D721Med (cell line): ENCODE results near the gene EEFSEC.

Source experiments
- DNase-seq: peaks from one replicate; pipeline ENCODE4 v3.0.0; 2011; ENCODE audit warnings: low spot score; ENCODE audit not compliant: insufficient read length
- FAIRE-seq: peaks from 2 replicates; lab custom pipeline; 2011; peaks lifted over from hg19 to GRCh38; lab: Jason Lieb, UNC
- TF ChIP-seq, protein P1 (sequence below): IDR thresholded peaks from 2 replicates; pipeline ENCODE4 v1.5.1; 2012; ENCODE audit warnings: mild to moderate bottlenecking, control low read depth; ENCODE audit not compliant: insufficient read depth; ENCODE audit errors: missing control alignments

The EEFSEC gene

DNA sequence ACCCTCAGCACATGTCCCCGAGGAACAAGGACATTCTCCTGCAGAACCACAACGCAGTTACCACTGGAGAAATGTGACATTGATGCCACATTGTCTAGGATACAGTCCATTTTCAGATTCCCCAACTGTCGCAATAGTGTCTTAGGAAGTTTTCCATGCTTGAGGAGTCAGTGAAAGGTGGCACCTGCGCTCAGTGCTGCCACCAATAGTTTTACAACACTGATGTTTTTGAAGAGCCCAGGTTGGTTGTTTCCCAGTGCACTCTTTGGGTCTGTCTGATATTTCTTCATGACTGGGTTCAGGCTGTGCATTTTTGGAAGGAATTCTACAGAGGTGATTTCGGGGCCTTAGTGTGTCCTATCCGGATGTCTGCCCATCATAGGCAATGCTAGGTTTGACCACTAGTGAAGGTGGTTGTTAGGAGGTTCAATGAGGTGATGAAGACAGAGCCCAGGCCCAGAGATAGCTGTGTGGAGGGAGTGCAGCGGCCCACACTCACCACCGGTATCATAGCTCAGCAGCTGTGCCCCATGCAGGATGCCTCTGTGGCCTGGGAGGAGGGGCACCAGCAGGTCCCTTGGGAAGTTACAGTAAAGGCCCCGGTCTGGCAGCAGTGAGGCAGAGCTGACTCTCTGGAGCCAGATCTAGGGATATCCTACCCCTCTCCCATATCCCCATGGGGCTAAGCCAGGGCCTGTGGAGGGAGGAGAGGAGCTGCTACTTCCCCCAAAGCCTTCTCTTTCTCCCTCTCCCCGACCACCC, 216.8 kb downstream of the EEFSEC start:
- DNase-seq: no peak
- FAIRE-seq: no peak

DNA sequence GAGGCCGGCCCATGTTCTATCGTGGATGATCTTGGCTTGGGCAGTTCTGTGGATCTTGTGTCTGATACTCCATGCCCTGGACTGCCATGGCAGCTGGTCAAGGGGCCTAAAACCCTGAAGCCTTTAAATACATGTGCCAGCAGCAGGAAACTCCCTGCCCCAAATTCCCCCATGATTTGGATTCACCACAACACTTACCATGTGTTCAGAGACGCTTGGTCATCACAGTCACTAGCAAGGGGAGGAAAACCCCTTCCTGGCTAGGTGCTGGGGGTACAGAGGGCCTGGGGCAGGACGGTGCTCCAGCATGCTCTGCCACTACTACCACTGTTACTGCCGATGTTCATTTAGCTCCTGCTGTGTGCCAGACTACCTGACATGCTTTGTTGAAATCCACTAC, 219.0 kb downstream of the EEFSEC start:
- no peak for FAIRE-seq
- TF ChIP-seq, protein P1, sequence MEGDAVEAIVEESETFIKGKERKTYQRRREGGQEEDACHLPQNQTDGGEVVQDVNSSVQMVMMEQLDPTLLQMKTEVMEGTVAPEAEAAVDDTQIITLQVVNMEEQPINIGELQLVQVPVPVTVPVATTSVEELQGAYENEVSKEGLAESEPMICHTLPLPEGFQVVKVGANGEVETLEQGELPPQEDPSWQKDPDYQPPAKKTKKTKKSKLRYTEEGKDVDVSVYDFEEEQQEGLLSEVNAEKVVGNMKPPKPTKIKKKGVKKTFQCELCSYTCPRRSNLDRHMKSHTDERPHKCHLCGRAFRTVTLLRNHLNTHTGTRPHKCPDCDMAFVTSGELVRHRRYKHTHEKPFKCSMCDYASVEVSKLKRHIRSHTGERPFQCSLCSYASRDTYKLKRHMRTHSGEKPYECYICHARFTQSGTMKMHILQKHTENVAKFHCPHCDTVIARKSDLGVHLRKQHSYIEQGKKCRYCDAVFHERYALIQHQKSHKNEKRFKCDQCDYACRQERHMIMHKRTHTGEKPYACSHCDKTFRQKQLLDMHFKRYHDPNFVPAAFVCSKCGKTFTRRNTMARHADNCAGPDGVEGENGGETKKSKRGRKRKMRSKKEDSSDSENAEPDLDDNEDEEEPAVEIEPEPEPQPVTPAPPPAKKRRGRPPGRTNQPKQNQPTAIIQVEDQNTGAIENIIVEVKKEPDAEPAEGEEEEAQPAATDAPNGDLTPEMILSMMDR: no peak
- no peak for DNase-seq

More for the DNA sequence above, 216.8 kb downstream of the EEFSEC start:
- TF ChIP-seq, protein P1: no peak

DNA sequence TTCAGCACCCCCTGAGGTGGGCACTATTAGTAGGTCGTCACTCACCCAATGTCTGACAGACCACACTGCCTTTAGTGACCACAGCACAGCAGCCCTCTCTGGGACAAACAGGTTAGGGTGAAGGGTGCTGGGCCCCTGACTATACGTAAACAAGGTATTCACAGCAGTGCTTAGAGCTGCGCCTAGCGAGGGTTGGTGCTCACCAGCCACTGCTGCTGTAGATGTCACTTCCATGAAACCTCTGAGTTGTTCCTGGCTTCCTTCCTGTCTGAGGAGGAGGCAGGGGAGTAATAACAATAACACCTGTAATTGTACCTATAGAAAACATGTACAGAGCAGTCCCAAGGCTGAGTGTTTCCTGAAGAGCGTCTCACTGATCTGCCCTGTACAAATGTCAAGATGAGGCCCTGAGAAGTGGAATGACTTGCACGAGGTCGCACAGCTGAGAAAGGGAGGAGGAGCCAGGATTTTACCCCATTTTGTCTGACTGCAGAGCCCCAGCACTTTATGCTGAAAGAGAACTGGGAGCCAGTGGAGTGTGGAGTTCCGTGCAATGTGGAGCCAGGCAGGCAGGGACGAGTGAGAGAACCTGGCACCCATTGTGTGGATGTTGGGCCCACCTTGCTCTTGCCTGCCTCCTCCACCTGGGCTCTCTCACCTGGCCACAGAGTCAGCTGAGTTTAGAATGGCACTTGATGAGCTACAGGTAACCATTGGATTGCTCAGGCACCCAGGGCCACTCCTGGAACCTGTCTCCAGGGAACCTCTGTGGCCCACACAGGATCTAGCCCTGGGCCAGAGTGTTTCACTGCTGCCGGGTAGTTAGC, 219.6 kb downstream of the EEFSEC start:
- no peak for FAIRE-seq
- no peak for DNase-seq
- TF ChIP-seq, protein P1: no peak

DNA sequence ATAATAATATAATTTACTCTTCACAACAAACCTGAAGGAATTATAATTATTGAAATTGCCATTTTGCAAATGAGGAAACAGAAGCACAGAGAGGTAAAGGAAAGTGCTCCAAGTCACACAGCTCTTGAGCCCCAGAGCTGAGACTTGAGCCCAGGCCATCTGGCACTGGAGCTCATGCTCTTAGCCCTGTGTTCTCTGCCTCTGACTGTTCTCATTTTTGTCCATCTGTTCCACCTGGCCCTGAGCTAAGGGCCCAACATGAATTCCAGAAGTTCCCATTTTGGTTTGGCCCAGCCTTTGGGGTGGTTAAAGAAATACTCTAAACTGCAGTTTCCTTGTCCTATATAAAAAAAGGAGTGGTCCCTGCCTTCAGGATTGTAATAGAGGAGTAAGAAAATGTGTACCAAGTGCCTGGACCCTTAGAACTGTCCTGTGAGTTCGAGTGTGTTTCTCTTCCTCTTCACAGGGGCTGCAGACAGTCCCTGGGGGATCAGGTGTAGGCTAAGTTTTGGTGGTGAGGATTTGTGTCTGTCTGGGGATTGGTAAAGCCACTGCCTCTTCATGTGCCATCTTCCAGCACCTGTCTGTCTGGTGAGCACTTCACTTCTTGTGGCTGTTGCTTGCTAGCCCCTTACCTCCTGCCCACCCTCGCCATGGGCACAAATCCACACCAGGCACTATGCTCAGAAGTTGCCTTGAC, 221.6 kb downstream of the EEFSEC start:
- FAIRE-seq: no peak
- TF ChIP-seq, protein P1: no peak
- no peak for DNase-seq

DNA sequence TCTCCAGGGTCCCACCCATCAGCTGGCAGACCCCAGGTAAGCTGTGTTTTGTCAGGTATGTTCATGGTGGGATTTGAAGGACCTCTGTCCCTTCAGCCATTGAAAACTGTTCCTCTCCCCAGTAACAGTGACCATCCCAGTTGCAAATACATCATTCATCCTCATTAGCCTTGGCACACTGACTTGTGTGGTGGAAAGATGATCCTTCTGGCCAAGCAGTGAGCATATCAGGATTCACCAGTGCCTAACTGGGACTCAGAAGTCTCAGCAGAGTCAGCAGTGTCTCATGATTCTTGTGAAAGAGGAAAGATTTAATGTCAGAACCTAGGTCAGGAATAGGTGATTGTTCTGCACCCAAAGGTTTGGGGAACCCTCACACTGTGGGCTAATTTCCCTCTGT, 223.2 kb downstream of the EEFSEC start:
- no peak for DNase-seq
- TF ChIP-seq, protein P1: no peak
- FAIRE-seq: no peak

DNA sequence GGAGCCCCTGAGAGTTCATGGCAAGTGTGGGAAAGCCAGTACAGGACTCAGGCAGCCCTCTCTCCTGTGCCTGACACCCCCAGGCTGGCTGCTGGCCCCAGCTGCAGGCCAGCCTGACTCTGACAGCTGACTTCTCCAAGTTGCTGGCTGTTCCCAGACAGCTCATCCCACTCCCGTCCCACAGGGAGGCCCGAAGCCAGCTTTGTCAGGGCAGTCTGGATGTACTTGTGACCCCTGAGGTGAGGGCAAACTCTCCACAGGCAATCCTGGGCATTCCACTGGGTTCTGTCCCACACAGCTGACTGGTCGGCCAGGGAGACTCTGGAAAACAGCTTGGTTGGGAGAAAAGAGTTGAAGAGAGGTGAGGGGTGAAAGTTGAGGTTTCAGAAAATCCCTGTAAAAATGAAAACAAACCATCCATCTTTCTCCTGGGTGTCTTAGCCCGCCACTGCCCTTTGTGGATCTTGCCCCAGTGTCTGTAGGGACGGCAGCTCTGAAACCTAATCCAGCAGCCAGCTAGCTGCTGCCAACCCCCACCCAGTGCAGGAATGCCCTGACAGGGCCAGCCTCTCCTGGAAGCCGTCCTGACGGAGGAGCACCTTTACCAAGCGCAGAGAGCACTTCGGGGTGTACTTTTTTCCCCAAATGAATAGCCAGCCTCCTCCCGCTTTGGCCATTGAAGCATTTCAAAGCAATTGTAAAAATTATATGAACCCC, 225.5 kb downstream of the EEFSEC start:
- FAIRE-seq: no peak
- TF ChIP-seq, protein P1: no peak
- no peak for DNase-seq
